Small intestine (tissue), 7 donors: ENCODE results near the gene TNFSF9. TPM values are rescaled to one million over a fixed set of nuclear protein-coding genes. Genes with fewer than 3 reads are reported as not detected.
A peak's percentile ranks its signal among the peaks of the same experiment; 100 is the strongest.

Source experiments
- DNase-seq, 2 donors: peaks; one replicate each; pipeline versions ENCODE4 v3.0.0 to v3.0.0-alpha.2; 2013
- FAIRE-seq: peaks from 2 replicates; lab custom pipeline; 2012; peaks lifted over from hg19 to GRCh38; lab: Jason Lieb, UNC
- H3K27ac ChIP-seq, 3 donors: one replicate each; pipeline ENCODE4 v1.5.1; 2013; ENCODE audit warnings: low read length in 2 of 3, mild to moderate bottlenecking in 2 of 3, control low read depth in 1 of 3, inconsistent platforms in 1 of 3, low read depth in 1 of 3, moderate library complexity in 1 of 3
- H3K27me3 ChIP-seq, 3 donors: one replicate each; pipeline ENCODE4 v1.6.1; 2013; ENCODE audit warnings: low read length in 3 of 3, inconsistent platforms in 1 of 3; ENCODE audit not compliant: control insufficient read depth in 3 of 3, insufficient read depth in 3 of 3
- H3K36me3 ChIP-seq, 3 donors: one replicate each; pipeline ENCODE4 v1.6.1; 2013; ENCODE audit warnings: low read length in 3 of 3, inconsistent platforms in 1 of 3, low read depth in 1 of 3, mild to moderate bottlenecking in 1 of 3, moderate library complexity in 1 of 3; ENCODE audit not compliant: control insufficient read depth in 3 of 3, insufficient read depth in 2 of 3
- H3K4me1 ChIP-seq, 3 donors: one replicate each; pipeline ENCODE4 v1.6.1; 2013; ENCODE audit warnings: low read length in 2 of 3, inconsistent platforms in 1 of 3, low read depth in 1 of 3, mild to moderate bottlenecking in 1 of 3, moderate library complexity in 1 of 3; ENCODE audit not compliant: control insufficient read depth in 3 of 3, insufficient read depth in 2 of 3
- H3K4me3 ChIP-seq, 3 donors: one replicate each; pipeline ENCODE4 v1.5.1; 2013; ENCODE audit warnings: low read length in 3 of 3, control low read depth in 1 of 3, inconsistent platforms in 1 of 3, low read depth in 1 of 3, mild to moderate bottlenecking in 1 of 3, moderate library complexity in 1 of 3
- H3K9me3 ChIP-seq, 2 donors: one replicate each; pipeline ENCODE4 v1.6.1; 2013; ENCODE audit warnings: low read depth in 1 of 2, low read length in 1 of 2; ENCODE audit not compliant: control insufficient read depth in 2 of 2, insufficient read depth in 1 of 2
- WGBS, 3 donors: extraction: QIAGEN DNeasy Blood & Tissue Kit; methylation state at CpG; one replicate each; pipeline ENCODE4 v1.1.7; 2013; 5-methylcytosine and 5-hydroxymethylcytosine counted together
- polyA plus RNA-seq, 4 donors: library from polyadenylated mRNA; stranded (reverse) in 3 of 4; unstranded in 1 of 4; fragments of 200-250 nt in 3 of 4; fragments of 120-200 nt in 1 of 4; gene quantifications; one replicate each; pipeline versions ENCODE4 v1.2.1 to v1.2.3, GENCODE V29; 2013
- donor health status: healthy with polysubstance abuse.
- donor health status: control.
- donor health status: control.
- donor health status: Bipolar disorder and iron deficiency.
- donor health status: healthy.

Gene TNFSF9
- polyA plus RNA-seq, 4 donors, result 0.22 to 0.37 TPM; not detected in 2

GRCh38 chr19:6527893-6528543 lies 2.8 kb upstream of the TNFSF9 start:
- no peak for DNase-seq
- no peak overlapping the region for H3K4me3 ChIP-seq
- WGBS, 3 donors, result 68 to 79% (median 78%) methylated on average over 17 of the region's 17 CpGs
- peaks cover 0 to 26% (median 11%) of the 10 kb centered on the region in 3 donors for H3K27me3 ChIP-seq
- no peak for FAIRE-seq
- peaks cover 0 to 5% (median 2%) of the 10 kb centered on the region in 3 donors for H3K4me1 ChIP-seq
- H3K9me3 ChIP-seq, result peaks cover 0 to 3% of the 10 kb centered on the region in 2 donors
- H3K27ac ChIP-seq, result no peak overlapping the region
- H3K36me3 ChIP-seq, result no peaks in the 10 kb centered on the region

GRCh38 chr19:6528544-6529121 lies 2.2 kb upstream of the TNFSF9 start:
- peak in 1 of 2 donors; percentile 31 for DNase-seq

DNA sequence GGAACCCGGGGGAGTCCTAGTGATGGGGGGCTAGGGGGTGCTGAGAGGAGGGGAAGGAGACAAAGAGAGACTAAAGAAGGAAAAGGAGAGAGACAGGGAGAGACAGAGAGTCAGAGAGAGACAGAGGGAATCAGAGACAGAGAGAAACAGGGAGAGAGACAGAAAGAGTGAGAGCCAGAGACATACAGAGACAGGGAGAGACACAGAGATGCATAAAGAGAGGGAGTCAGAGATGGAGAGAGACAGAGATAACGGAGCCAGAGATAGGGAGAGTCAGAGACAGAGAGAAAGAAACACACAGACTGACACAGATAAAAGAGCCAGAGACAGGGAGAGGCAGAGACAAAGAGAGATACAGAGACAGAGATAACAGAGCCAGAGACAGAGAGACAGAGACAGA lies 1.5 kb upstream of the TNFSF9 start:
- peaks cover 0 to 3% of the 10 kb centered on the region in 2 donors for H3K9me3 ChIP-seq
- WGBS, 3 donors, result 32 to 61% (median 47%) methylated on average over 2 of the region's 2 CpGs
- DNase-seq (no peak), FAIRE-seq (no peak)
- no peak overlapping the region for H3K4me3 ChIP-seq
- peaks cover 0 to 31% (median 11%) of the 10 kb centered on the region in 3 donors for H3K27me3 ChIP-seq
- H3K4me1 ChIP-seq, result peaks cover 0 to 5% (median 2%) of the 10 kb centered on the region in 3 donors
- no peak overlapping the region for H3K27ac ChIP-seq
- H3K36me3 ChIP-seq, result no peaks in the 10 kb centered on the region

More at GRCh38 chr19:6528544-6529121, 2.2 kb upstream of the TNFSF9 start:
- WGBS, 3 donors, result 30 to 37% (median 32%) methylated on average over 9 of the region's 9 CpGs
- no peak overlapping the region for H3K27ac ChIP-seq
- H3K4me1 ChIP-seq, result peaks cover 0 to 5% (median 2%) of the 10 kb centered on the region in 3 donors
- H3K36me3 ChIP-seq, result no peaks in the 10 kb centered on the region
- no peak overlapping the region for H3K4me3 ChIP-seq
- H3K27me3 ChIP-seq, result peaks cover 0 to 26% (median 11%) of the 10 kb centered on the region in 3 donors
- no peak for FAIRE-seq
- peaks cover 0 to 3% of the 10 kb centered on the region in 2 donors for H3K9me3 ChIP-seq

- Histone ChIP-seq H3K27me3 (peaks cover 6 to 38% (median 12%) of the 10 kb centered on the region in 3 donors), H3K4me3 (no peak overlapping the region), H3K4me1 (peaks cover 0 to 5% (median 2%) of the 10 kb centered on the region in 3 donors), H3K36me3 (no peaks in the 10 kb centered on the region), H3K9me3 (peaks cover 0 to 3% of the 10 kb centered on the region in 2 donors), H3K27ac (no peak overlapping the region)
- WGBS, 3 donors, result 53 to 62% (median 59%) methylated on average over 2 of the region's 2 CpGs
- no peak for FAIRE-seq
- no peak for DNase-seq
Measured at GRCh38 chr19:6529937-6530385, 865 bp upstream of the TNFSF9 start.

DNA sequence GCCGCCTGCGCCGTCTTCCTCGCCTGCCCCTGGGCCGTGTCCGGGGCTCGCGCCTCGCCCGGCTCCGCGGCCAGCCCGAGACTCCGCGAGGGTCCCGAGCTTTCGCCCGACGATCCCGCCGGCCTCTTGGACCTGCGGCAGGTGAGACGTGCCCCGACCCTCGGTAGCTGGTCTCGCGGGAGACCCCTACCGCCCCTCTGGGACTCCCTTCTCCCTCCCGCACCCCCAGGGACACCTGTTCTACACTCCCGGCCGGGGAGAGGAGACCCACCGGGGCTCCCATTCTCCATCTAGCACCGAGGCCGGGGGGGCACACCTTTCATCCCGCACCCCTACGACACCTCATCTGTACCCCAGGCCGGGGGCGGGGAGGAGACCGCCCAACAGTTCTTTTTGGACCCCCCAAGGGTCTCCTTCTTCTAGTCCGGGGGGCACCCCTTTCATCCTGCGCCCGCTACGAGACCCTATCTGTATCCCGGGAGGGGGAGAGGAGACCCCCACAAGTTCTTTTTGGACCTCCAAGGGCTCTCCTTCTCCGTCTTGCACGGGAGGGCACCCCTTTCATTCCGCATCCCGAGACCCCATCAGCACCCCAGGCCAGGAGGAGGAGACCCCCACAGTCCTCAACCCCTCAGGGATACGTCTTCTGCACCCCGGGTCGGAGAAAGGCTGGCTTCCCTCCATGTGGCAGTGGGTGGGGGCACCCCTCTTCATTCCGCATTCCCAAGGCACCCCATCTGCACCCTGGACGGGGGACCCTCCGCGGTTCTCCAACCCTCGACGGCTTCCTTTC lies 533 bp downstream of the TNFSF9 start:
- Histone ChIP-seq H3K4me1 (peaks cover 0 to 5% (median 2%) of the 10 kb centered on the region in 3 donors), H3K27me3 (peaks cover 6 to 41% (median 12%) of the 10 kb centered on the region in 3 donors), H3K36me3 (no peaks in the 10 kb centered on the region), H3K4me3 (peak overlapping the region; percentile 25 to 42 (median 28)), H3K27ac (no peak overlapping the region), H3K9me3 (peaks cover 0 to 8% of the 10 kb centered on the region in 2 donors)
- DNase-seq, result no peak
- no peak for FAIRE-seq
- WGBS, 3 donors, result 9 to 16% (median 11%) methylated on average over 48 to 57 of the region's 57 CpGs

DNA sequence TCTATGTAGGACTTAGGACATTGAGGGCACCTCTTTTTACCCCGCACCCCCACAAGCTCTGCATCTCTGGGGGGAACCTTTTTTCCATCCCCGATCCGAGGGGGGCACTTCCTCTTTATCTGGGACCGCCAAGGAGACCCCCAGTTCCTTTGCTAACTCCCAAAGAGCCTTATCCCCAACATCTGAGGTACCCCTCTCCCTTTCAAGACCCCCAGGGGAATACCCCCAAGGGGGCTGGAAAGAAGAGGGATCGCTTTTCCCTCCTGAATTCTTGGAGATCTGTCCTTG lies 1.1 kb downstream of the TNFSF9 start:
- WGBS, 3 donors, result 45 to 62% (median 49%) methylated on average over 5 of the region's 5 CpGs
- no peak overlapping the region for H3K4me3 ChIP-seq
- FAIRE-seq, result no peak

GRCh38 chr19:6532244-6532999 lies 1.6 kb downstream of the TNFSF9 start:
- Histone ChIP-seq H3K27ac (no peak overlapping the region), H3K36me3 (no peaks in the 10 kb centered on the region), H3K27me3 (peaks cover 6 to 41% (median 12%) of the 10 kb centered on the region in 3 donors), H3K4me3 (no peak overlapping the region), H3K4me1 (peaks cover 0 to 5% (median 2%) of the 10 kb centered on the region in 3 donors), H3K9me3 (peaks cover 0 to 8% of the 10 kb centered on the region in 2 donors)
- no peak for DNase-seq
- FAIRE-seq, result no peak
- 19 to 34% (median 21%) methylated on average over 31 of the region's 31 CpGs for WGBS, 3 donors

More for the DNA sequence above, 1.1 kb downstream of the TNFSF9 start:
- Histone ChIP-seq H3K36me3 (no peaks in the 10 kb centered on the region), H3K27me3 (peaks cover 6 to 41% (median 12%) of the 10 kb centered on the region in 3 donors), H3K27ac (no peak overlapping the region), H3K4me1 (peaks cover 0 to 5% (median 2%) of the 10 kb centered on the region in 3 donors), H3K9me3 (peaks cover 0 to 8% of the 10 kb centered on the region in 2 donors)
- no peak for DNase-seq

GRCh38 chr19:6533000-6533328 lies 2.1 kb downstream of the TNFSF9 start:
- H3K27ac ChIP-seq, result no peak overlapping the region
- no peak overlapping the region for H3K4me3 ChIP-seq
- FAIRE-seq (no peak), DNase-seq (no peak)
- H3K36me3 ChIP-seq, result no peaks in the 10 kb centered on the region
- H3K27me3 ChIP-seq, result peaks cover 6 to 41% (median 12%) of the 10 kb centered on the region in 3 donors
- 34 to 43% (median 41%) methylated on average over 3 of the region's 3 CpGs for WGBS, 3 donors
- peaks cover 0 to 8% of the 10 kb centered on the region in 2 donors for H3K9me3 ChIP-seq
- peaks cover 0 to 5% (median 2%) of the 10 kb centered on the region in 3 donors for H3K4me1 ChIP-seq
